ENCODE results near the gene TBC1D1.
A peak's percentile ranks its signal among the peaks of the same experiment; 100 is the strongest.

The TBC1D1 gene

GRCh38 chr4:38151873-38152272 is 261.0 kb downstream of the TBC1D1 start:
- peak overlapping the region; percentile 18 for H4K91ac ChIP-seq (ENCODE audit: low read length)
- peak; percentile 30 for DNase-seq
- no peak overlapping the region for H2BK5ac ChIP-seq (ENCODE audit: low read depth, low read length, poor library complexity, severe bottlenecking)
- H3K18ac ChIP-seq (ENCODE audit: low read depth in 1 of 2, low read length in 2 of 2), result peak overlapping the region; percentile 37 to 70
- H2AK5ac ChIP-seq (ENCODE audit: low read length, severe bottlenecking), result no peak overlapping the region
- no peaks in the 10 kb centered on the region for H3K27me3 ChIP-seq (ENCODE audit: control insufficient read depth in 1 of 2, insufficient read depth in 1 of 2, low read length in 2 of 2)
- H2BK12ac ChIP-seq (ENCODE audit: low read length in 2 of 2), result peak overlapping the region; percentile 75 to 91
- H4K8ac ChIP-seq (ENCODE audit: low read length), result peak overlapping the region; percentile 43
- H3K9me3 ChIP-seq (ENCODE audit: control insufficient read depth, low read length), result no peaks in the 10 kb centered on the region
- H2AFZ ChIP-seq (ENCODE audit: low read depth, low read length), result no peak overlapping the region
- 93% methylated on average over 4 of the region's 6 CpGs for WGBS
- no peaks in the 10 kb centered on the region for H3K79me1 ChIP-seq (replicated peaks; ENCODE audit: low read length, poor library complexity, severe bottlenecking)
- H3K4me2 ChIP-seq (ENCODE audit: low read length, poor library complexity, severe bottlenecking), result no peak overlapping the region
- H2BK120ac ChIP-seq (ENCODE audit: low read depth, low read length), result no peak overlapping the region
- H2BK15ac ChIP-seq (ENCODE audit: low read depth, poor library complexity, severe bottlenecking), result peak overlapping the region; percentile 29
- no peak overlapping the region for H3K14ac ChIP-seq (ENCODE audit: low read length in 2 of 2)
- H3K36me3 ChIP-seq (ENCODE audit: control insufficient read depth in 1 of 2, insufficient read depth in 2 of 2, low read depth in 1 of 2, low read length in 2 of 2), result no peaks in the 10 kb centered on the region
- peak overlapping the region; percentile 57 to 60 for H3K4ac ChIP-seq (ENCODE audit: low read depth in 1 of 2, low read length in 2 of 2)
- no peak overlapping the region for H3K27ac ChIP-seq (ENCODE audit: low read length, poor library complexity, severe bottlenecking)
- H3K9ac ChIP-seq (ENCODE audit: low read length), result no peak overlapping the region
- peaks cover 1% of the 10 kb centered on the region for H3K4me1 ChIP-seq (ENCODE audit: control insufficient read depth, insufficient read depth, low read depth, low read length)
- no peak overlapping the region for H3K4me3 ChIP-seq (ENCODE audit: insufficient read depth in 1 of 2, low read depth in 1 of 2, low read length in 2 of 2)
- H3K23ac ChIP-seq (ENCODE audit: low read length in 2 of 2), result no peak overlapping the region

GRCh38 chr4:38152305-38152704 is 261.4 kb downstream of the TBC1D1 start:
- no peak overlapping the region for H3K4me2 ChIP-seq (ENCODE audit: low read length, poor library complexity, severe bottlenecking)
- DNase-seq, result peak; percentile 64
- H3K18ac ChIP-seq (ENCODE audit: low read depth in 1 of 2, low read length in 2 of 2), result peak overlapping the region; percentile 42 to 78
- H3K9me3 ChIP-seq (ENCODE audit: control insufficient read depth, low read length), result no peaks in the 10 kb centered on the region
- no peak overlapping the region for H2BK120ac ChIP-seq (ENCODE audit: low read depth, low read length)
- no peak overlapping the region for H3K4ac ChIP-seq (ENCODE audit: low read depth in 1 of 2, low read length in 2 of 2)
- no peak overlapping the region for H2AFZ ChIP-seq (ENCODE audit: low read depth, low read length)
- H2BK5ac ChIP-seq (ENCODE audit: low read depth, low read length, poor library complexity, severe bottlenecking), result no peak overlapping the region
- H3K36me3 ChIP-seq (ENCODE audit: control insufficient read depth in 1 of 2, insufficient read depth in 2 of 2, low read depth in 1 of 2, low read length in 2 of 2), result no peaks in the 10 kb centered on the region
- H3K14ac ChIP-seq (ENCODE audit: low read length in 2 of 2), result no peak overlapping the region
- H3K4me1 ChIP-seq (ENCODE audit: control insufficient read depth, insufficient read depth, low read depth, low read length), result peaks cover 1% of the 10 kb centered on the region
- no peak overlapping the region for H3K9ac ChIP-seq (ENCODE audit: low read length)
- no peaks in the 10 kb centered on the region for H3K27me3 ChIP-seq (ENCODE audit: control insufficient read depth in 1 of 2, insufficient read depth in 1 of 2, low read length in 2 of 2)
- H3K4me3 ChIP-seq (ENCODE audit: insufficient read depth in 1 of 2, low read depth in 1 of 2, low read length in 2 of 2), result no peak overlapping the region
- no peak overlapping the region for H4K8ac ChIP-seq (ENCODE audit: low read length)
- H2BK12ac ChIP-seq (ENCODE audit: low read length in 2 of 2), result no peak overlapping the region
- H2AK5ac ChIP-seq (ENCODE audit: low read length, severe bottlenecking), result no peak overlapping the region
- H2BK15ac ChIP-seq (ENCODE audit: low read depth, poor library complexity, severe bottlenecking), result no peak overlapping the region
- no peak overlapping the region for H4K91ac ChIP-seq (ENCODE audit: low read length)
- no peaks in the 10 kb centered on the region for H3K79me1 ChIP-seq (replicated peaks; ENCODE audit: low read length, poor library complexity, severe bottlenecking)
- no peak overlapping the region for H3K27ac ChIP-seq (ENCODE audit: low read length, poor library complexity, severe bottlenecking)
- WGBS, result no CpG with 5 or more reads among the region's 1 CpG
- H3K23ac ChIP-seq (ENCODE audit: low read length in 2 of 2), result no peak overlapping the region

- H2AFZ ChIP-seq (ENCODE audit: low read depth, low read length), result no peak overlapping the region
- H2AK5ac ChIP-seq (ENCODE audit: low read length, severe bottlenecking), result no peak overlapping the region
- peaks cover 1% of the 10 kb centered on the region for H3K4me1 ChIP-seq (ENCODE audit: control insufficient read depth, insufficient read depth, low read depth, low read length)
- H3K4me3 ChIP-seq (ENCODE audit: insufficient read depth in 1 of 2, low read depth in 1 of 2, low read length in 2 of 2), result no peak overlapping the region
- H3K79me1 ChIP-seq (replicated peaks; ENCODE audit: low read length, poor library complexity, severe bottlenecking), result no peaks in the 10 kb centered on the region
- DNase-seq, result no peak
- H4K91ac ChIP-seq (ENCODE audit: low read length), result peak overlapping the region; percentile 16
- no peak overlapping the region for H2BK15ac ChIP-seq (ENCODE audit: low read depth, poor library complexity, severe bottlenecking)
- no peak overlapping the region for H3K4me2 ChIP-seq (ENCODE audit: low read length, poor library complexity, severe bottlenecking)
- no peak overlapping the region for H3K23ac ChIP-seq (ENCODE audit: low read length in 2 of 2)
- H3K9me3 ChIP-seq (ENCODE audit: control insufficient read depth, low read length), result no peaks in the 10 kb centered on the region
- no peak overlapping the region for H2BK120ac ChIP-seq (ENCODE audit: low read depth, low read length)
- H3K18ac ChIP-seq (ENCODE audit: low read depth in 1 of 2, low read length in 2 of 2), result peak overlapping the region; percentile 42 to 78
- no peak overlapping the region for H3K14ac ChIP-seq (ENCODE audit: low read length in 2 of 2)
- peak overlapping the region in 1 of 2 experiments; percentile 59 for H3K4ac ChIP-seq (ENCODE audit: low read depth in 1 of 2, low read length in 2 of 2)
- no peaks in the 10 kb centered on the region for H3K36me3 ChIP-seq (ENCODE audit: control insufficient read depth in 1 of 2, insufficient read depth in 2 of 2, low read depth in 1 of 2, low read length in 2 of 2)
- H3K9ac ChIP-seq (ENCODE audit: low read length), result no peak overlapping the region
- H3K27me3 ChIP-seq (ENCODE audit: control insufficient read depth in 1 of 2, insufficient read depth in 1 of 2, low read length in 2 of 2), result no peaks in the 10 kb centered on the region
- WGBS, result 63% methylated on average over 5 of the region's 7 CpGs
- H2BK12ac ChIP-seq (ENCODE audit: low read length in 2 of 2), result peak overlapping the region in 1 of 2 experiments; percentile 70
- no peak overlapping the region for H3K27ac ChIP-seq (ENCODE audit: low read length, poor library complexity, severe bottlenecking)
- H2BK5ac ChIP-seq (ENCODE audit: low read depth, low read length, poor library complexity, severe bottlenecking), result no peak overlapping the region
- H4K8ac ChIP-seq (ENCODE audit: low read length), result peak overlapping the region; percentile 51
These were observed 262.0 kb downstream of the TBC1D1 start for GRCh38 chr4:38152721-38153386.

GRCh38 chr4:38153387-38153760 is 262.5 kb downstream of the TBC1D1 start:
- Histone ChIP-seq H3K14ac (ENCODE audit: low read length in 2 of 2) (no peak overlapping the region), H2BK15ac (ENCODE audit: low read depth, poor library complexity, severe bottlenecking) (no peak overlapping the region), H3K4me3 (ENCODE audit: insufficient read depth in 1 of 2, low read depth in 1 of 2, low read length in 2 of 2) (no peak overlapping the region), H3K27me3 (ENCODE audit: control insufficient read depth in 1 of 2, insufficient read depth in 1 of 2, low read length in 2 of 2) (no peaks in the 10 kb centered on the region), H3K18ac (ENCODE audit: low read depth in 1 of 2, low read length in 2 of 2) (peak overlapping the region in 1 of 2 experiments; percentile 77), H3K4me2 (ENCODE audit: low read length, poor library complexity, severe bottlenecking) (no peak overlapping the region), H3K4ac (ENCODE audit: low read depth in 1 of 2, low read length in 2 of 2) (no peak overlapping the region), H2BK5ac (ENCODE audit: low read depth, low read length, poor library complexity, severe bottlenecking) (no peak overlapping the region), H3K23ac (ENCODE audit: low read length in 2 of 2) (no peak overlapping the region), H2AFZ (ENCODE audit: low read depth, low read length) (no peak overlapping the region), H2AK5ac (ENCODE audit: low read length, severe bottlenecking) (no peak overlapping the region), H4K8ac (ENCODE audit: low read length) (no peak overlapping the region), H3K27ac (ENCODE audit: low read length, poor library complexity, severe bottlenecking) (no peak overlapping the region), H2BK12ac (ENCODE audit: low read length in 2 of 2) (peak overlapping the region in 1 of 2 experiments; percentile 77), H4K91ac (ENCODE audit: low read length) (no peak overlapping the region), H3K9ac (ENCODE audit: low read length) (no peak overlapping the region), H3K4me1 (ENCODE audit: control insufficient read depth, insufficient read depth, low read depth, low read length) (peaks cover 1% of the 10 kb centered on the region), H3K36me3 (ENCODE audit: control insufficient read depth in 1 of 2, insufficient read depth in 2 of 2, low read depth in 1 of 2, low read length in 2 of 2) (no peaks in the 10 kb centered on the region), H2BK120ac (ENCODE audit: low read depth, low read length) (no peak overlapping the region), H3K79me1 (replicated peaks; ENCODE audit: low read length, poor library complexity, severe bottlenecking) (no peaks in the 10 kb centered on the region), H3K9me3 (ENCODE audit: control insufficient read depth, low read length) (no peaks in the 10 kb centered on the region)
- WGBS, result 100% methylated on average over 2 of the region's 2 CpGs
- no peak for DNase-seq

Data from mesenchymal stem cell (in vitro differentiated cells and primary cell).